Measurements from ENCODE around the gene FAM149B1. TPM values are rescaled to one million over a fixed set of nuclear protein-coding genes. Genes with fewer than 3 reads are reported as not detected.

FAM149B1 gene
- total RNA-seq, 1 experiment from 2014 or later = 17.5 TPM

- ChIA-PET CTCF (interaction anchor here (1.0 to 1.6 kb wide), 4 partner anchors 13 to 151 kb away, joined by 3 to 5 read pairs (median 4); no protein-coding TSS in a partner anchor), RAD21 (ENCODE audit: low non-redundant PET in 1 of 2, low total read pairs in 2 of 2, uncharacterized antibody in 2 of 2, unreplicated experiment in 2 of 2) (no interaction called here), POLR2A (interaction anchor here (0.5 to 2.6 kb wide), 16 partner anchors 9 to 972 kb away, joined by 3 to 14 read pairs (median 3); partner anchors contain the start of gene PPP3CB)
- H3K9ac ChIP-seq (ENCODE audit: low read length) = peak within 1 kb of the TSS; percentile 85
- no peaks in the 10 kb centered on the region for H3K9me3 ChIP-seq (ENCODE audit: control insufficient read depth in 1 of 2, insufficient read depth in 1 of 2, low read depth in 1 of 2, low read length in 2 of 2)
- intact Hi-C loops (cut with micrococcal nuclease) = loop anchor here (2.0 to 5.0 kb wide), 3 partner anchors 166 to 395 kb away; partner anchors contain the start of gene MYOZ1
- no peaks in the 10 kb centered on the region for H3K27me3 ChIP-seq (ENCODE audit: insufficient read depth, low read length)
- H3K4me2 ChIP-seq (ENCODE audit: low read length) = peak within 1 kb of the TSS; percentile 84
- H3K9me2 ChIP-seq (ENCODE audit: insufficient read depth) = no peaks in the 10 kb centered on the region
- H3K4me1 ChIP-seq (ENCODE audit: control insufficient read depth in 1 of 2, insufficient read depth in 2 of 2, low read length in 2 of 2) = peaks cover 19 to 38% of the 10 kb centered on the region in 2 experiments
- H3K79me2 ChIP-seq (ENCODE audit: insufficient read depth, low read length) = peaks cover 89% of the 10 kb centered on the region
- DNase-seq (ENCODE audit: low read depth, low spot score) = peak; percentile 90
- peaks cover 3% of the 10 kb centered on the region; the same call in 1 of the 2 replicates for H4K20me1 ChIP-seq (ENCODE audit: insufficient read depth)
- no TSS peak for BruUV-seq (replicated peaks)
- peak within 1 kb of the TSS; percentile 67 to 86 for H3K4me3 ChIP-seq (replicated peaks in 1 of 2; ENCODE audit: low read depth in 1 of 2, low read length in 2 of 2)
- no peak within 1 kb of the TSS for H2AFZ ChIP-seq (ENCODE audit: low read depth, low read length, poor library complexity, severe bottlenecking)
- peak within 1 kb of the TSS; percentile 92 for H3K27ac ChIP-seq (ENCODE audit: low read depth, low read length)
- ATAC-seq = peak; percentile 91
- H3K36me3 ChIP-seq (ENCODE audit: control insufficient read depth in 1 of 2, insufficient read depth in 2 of 2, low read length in 2 of 2) = peaks cover 30 to 53% of the 10 kb centered on the region in 2 experiments
- peak; percentile 98 for TF ChIP-seq MAX (IDR thresholded peaks at IDR 0.05)
- peak; percentile 90 for TF ChIP-seq SP1 (IDR thresholded peaks at IDR 0.05; ENCODE audit: low read depth)
- no peak for TF ChIP-seq EZH2 (IDR thresholded peaks at IDR 0.05)
- TF ChIP-seq CEBPB (IDR thresholded peaks at IDR 0.05; ENCODE audit: low read depth) = no peak
- TF ChIP-seq ATF3 (IDR thresholded peaks at IDR 0.05) = no peak; the same call in 1 of the 2 replicates
- TF ChIP-seq, protein P1, sequence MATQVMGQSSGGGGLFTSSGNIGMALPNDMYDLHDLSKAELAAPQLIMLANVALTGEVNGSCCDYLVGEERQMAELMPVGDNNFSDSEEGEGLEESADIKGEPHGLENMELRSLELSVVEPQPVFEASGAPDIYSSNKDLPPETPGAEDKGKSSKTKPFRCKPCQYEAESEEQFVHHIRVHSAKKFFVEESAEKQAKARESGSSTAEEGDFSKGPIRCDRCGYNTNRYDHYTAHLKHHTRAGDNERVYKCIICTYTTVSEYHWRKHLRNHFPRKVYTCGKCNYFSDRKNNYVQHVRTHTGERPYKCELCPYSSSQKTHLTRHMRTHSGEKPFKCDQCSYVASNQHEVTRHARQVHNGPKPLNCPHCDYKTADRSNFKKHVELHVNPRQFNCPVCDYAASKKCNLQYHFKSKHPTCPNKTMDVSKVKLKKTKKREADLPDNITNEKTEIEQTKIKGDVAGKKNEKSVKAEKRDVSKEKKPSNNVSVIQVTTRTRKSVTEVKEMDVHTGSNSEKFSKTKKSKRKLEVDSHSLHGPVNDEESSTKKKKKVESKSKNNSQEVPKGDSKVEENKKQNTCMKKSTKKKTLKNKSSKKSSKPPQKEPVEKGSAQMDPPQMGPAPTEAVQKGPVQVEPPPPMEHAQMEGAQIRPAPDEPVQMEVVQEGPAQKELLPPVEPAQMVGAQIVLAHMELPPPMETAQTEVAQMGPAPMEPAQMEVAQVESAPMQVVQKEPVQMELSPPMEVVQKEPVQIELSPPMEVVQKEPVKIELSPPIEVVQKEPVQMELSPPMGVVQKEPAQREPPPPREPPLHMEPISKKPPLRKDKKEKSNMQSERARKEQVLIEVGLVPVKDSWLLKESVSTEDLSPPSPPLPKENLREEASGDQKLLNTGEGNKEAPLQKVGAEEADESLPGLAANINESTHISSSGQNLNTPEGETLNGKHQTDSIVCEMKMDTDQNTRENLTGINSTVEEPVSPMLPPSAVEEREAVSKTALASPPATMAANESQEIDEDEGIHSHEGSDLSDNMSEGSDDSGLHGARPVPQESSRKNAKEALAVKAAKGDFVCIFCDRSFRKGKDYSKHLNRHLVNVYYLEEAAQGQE (IDR thresholded peaks at IDR 0.05; ENCODE audit: low read depth) = no peak
- 0 out of 2 replicates have a peak, but pooled peaks have one; percentile 30 for TF ChIP-seq EGR1 (IDR thresholded peaks at IDR 0.05; ENCODE audit: low read depth)
- peak; percentile 97 for TF ChIP-seq POLR2AphosphoS5 (IDR thresholded peaks at IDR 0.05; ENCODE audit: low read depth, low read length)
- TF ChIP-seq POLR2A (IDR thresholded peaks at IDR 0.05; ENCODE audit: borderline replicate concordance, extremely low read depth, insufficient read depth, insufficient read length) = peak; percentile 97
- TF ChIP-seq ZFX (IDR thresholded peaks at IDR 0.05) = peak; percentile 32; the same call in 1 of the 2 replicates
- TF ChIP-seq RAD21 (IDR thresholded peaks at IDR 0.05; ENCODE audit: low read depth) = no peak
- TF ChIP-seq, protein P2, sequence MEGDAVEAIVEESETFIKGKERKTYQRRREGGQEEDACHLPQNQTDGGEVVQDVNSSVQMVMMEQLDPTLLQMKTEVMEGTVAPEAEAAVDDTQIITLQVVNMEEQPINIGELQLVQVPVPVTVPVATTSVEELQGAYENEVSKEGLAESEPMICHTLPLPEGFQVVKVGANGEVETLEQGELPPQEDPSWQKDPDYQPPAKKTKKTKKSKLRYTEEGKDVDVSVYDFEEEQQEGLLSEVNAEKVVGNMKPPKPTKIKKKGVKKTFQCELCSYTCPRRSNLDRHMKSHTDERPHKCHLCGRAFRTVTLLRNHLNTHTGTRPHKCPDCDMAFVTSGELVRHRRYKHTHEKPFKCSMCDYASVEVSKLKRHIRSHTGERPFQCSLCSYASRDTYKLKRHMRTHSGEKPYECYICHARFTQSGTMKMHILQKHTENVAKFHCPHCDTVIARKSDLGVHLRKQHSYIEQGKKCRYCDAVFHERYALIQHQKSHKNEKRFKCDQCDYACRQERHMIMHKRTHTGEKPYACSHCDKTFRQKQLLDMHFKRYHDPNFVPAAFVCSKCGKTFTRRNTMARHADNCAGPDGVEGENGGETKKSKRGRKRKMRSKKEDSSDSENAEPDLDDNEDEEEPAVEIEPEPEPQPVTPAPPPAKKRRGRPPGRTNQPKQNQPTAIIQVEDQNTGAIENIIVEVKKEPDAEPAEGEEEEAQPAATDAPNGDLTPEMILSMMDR (IDR thresholded peaks at IDR 0.05 in 2 of 3, conservative IDR thresholded peaks at IDR 0.05 in 1 of 3; ENCODE audit: borderline replicate concordance in 1 of 3, insufficient read depth in 1 of 3, low read depth in 2 of 3, low read length in 2 of 3) = 0 out of 6 replicates have a peak, but pooled peaks of 1 of the 3 experiments have one; percentile 8
- TF ChIP-seq ELF1 (IDR thresholded peaks at IDR 0.05; ENCODE audit: borderline replicate concordance, low read depth) = peak; percentile 40; the same call in 1 of the 2 replicates
- TF ChIP-seq TCF7L2 (IDR thresholded peaks at IDR 0.05; ENCODE audit: borderline replicate concordance, extremely low read depth, insufficient read depth, insufficient read length) = peak; percentile 58
- TF ChIP-seq ZBTB33 (IDR thresholded peaks at IDR 0.05; ENCODE audit: extremely low read depth, insufficient replicate concordance, low read length) = peak; percentile 41
- no peak for TF ChIP-seq ZNF274 (IDR thresholded peaks at IDR 0.05; ENCODE audit: low read depth, low read length)
Measured at GRCh38 chr10:73246646-73247508, 79.0 kb downstream of the FAM149B1 start, which contains the start of gene DNAJC9. Gene DNAJC9, minus strand, starts transcription at chr10:73247255. Its CDS starts 66 bp downstream, at chr10:73247189.

All from HCT116 (cell line).